Skin of body (tissue), 2 donors: ENCODE data around the gene WRAP73. TPM values are rescaled to one million over a fixed set of nuclear protein-coding genes. Genes with fewer than 3 reads are reported as not detected.

Experiments
- DNase-seq: peaks from one replicate; lab custom pipeline; 2025; lab: John Stamatoyannopoulos, UW
- total RNA-seq: library from RNA; depleted of rRNA; stranded (reverse); fragments of >200 nt; gene quantifications from one replicate; pipeline ENCODE4 v1.2.3, GENCODE V29; 2014

Gene WRAP73
- total RNA-seq, 1 donor from 2014 or later, result 12.2 TPM

- DNase-seq, result no peak
Observed at GRCh38 chr1:3614755-3615742, 34.9 kb downstream of the WRAP73 start.

GRCh38 chr1:3612123-3612522 is 37.8 kb downstream of the WRAP73 start:
- DNase-seq, result no peak

GRCh38 chr1:3611170-3612019 is 38.5 kb downstream of the WRAP73 start, which contains the start of gene MEGF6:
MEGF6 (minus strand) TSS chr1:3611508; CDS start chr1:3611268, 240 bp downstream.
- DNase-seq, result peak; percentile 81

GRCh38 chr1:3610527-3611169 is 39.3 kb downstream of the WRAP73 start:
- peak; percentile 95 for DNase-seq

GRCh38 chr1:3609769-3610526 is 40.0 kb downstream of the WRAP73 start:
- DNase-seq, result no peak

GRCh38 chr1:3609016-3609768 is 40.7 kb downstream of the WRAP73 start:
- DNase-seq, result no peak

GRCh38 chr1:3608154-3608553 is 41.7 kb downstream of the WRAP73 start:
- no peak for DNase-seq

GRCh38 chr1:3607703-3608065 is 42.2 kb downstream of the WRAP73 start:
- DNase-seq, result no peak

GRCh38 chr1:3606779-3607702 is 42.9 kb downstream of the WRAP73 start:
- DNase-seq, result no peak

- DNase-seq, result no peak
Observed at GRCh38 chr1:3604997-3605823, 44.7 kb downstream of the WRAP73 start.

GRCh38 chr1:3604468-3604974 is 45.4 kb downstream of the WRAP73 start:
- DNase-seq, result no peak

GRCh38 chr1:3603571-3604467 is 46.1 kb downstream of the WRAP73 start:
- no peak for DNase-seq

- DNase-seq, result no peak
Observed at GRCh38 chr1:3603156-3603555, 46.7 kb downstream of the WRAP73 start.

GRCh38 chr1:3602375-3602774 is 47.5 kb downstream of the WRAP73 start:
- no peak for DNase-seq

GRCh38 chr1:3601743-3602142 is 48.2 kb downstream of the WRAP73 start:
- no peak for DNase-seq

GRCh38 chr1:3600354-3600753 is 49.5 kb downstream of the WRAP73 start:
- DNase-seq, result no peak

- DNase-seq, result no peak
Observed at GRCh38 chr1:3599816-3600215, 50.1 kb downstream of the WRAP73 start.
